Panc1 (cell line): ENCODE measurements around the gene OR8B3.

Source experiments
- SIN3A ChIP-seq: IDR thresholded peaks from 2 replicates; pipeline ENCODE4 v1.6.1; 2012; ENCODE audit warnings: low read depth, mild to moderate bottlenecking, low read length, moderate library complexity, borderline replicate concordance; ENCODE audit not compliant: insufficient read depth
- TF ChIP-seq, protein P1 (sequence below): fragments of 450-650 bp; IDR thresholded peaks from 2 replicates; pipeline ENCODE4 v1.5.1; 2017; ENCODE audit warnings: mild to moderate bottlenecking

DNA sequence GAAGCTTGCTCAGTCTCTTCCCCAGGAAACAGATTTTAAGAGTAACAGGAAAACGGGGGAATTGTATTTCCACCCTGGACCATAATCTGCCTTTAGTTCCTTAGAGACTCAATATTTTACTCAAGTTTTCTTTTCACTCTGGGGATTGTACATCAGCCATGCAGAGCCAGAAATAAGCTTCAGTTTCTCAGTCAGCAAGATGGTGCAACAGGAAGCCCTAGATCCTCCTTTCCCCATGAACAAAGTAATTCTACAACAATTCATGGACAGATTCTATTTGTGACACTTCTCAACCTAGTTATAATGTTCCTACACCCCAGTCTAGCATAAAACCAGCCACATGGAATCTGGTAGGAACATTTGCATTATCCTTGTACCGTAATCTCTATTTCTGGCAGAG is 39.3 kb downstream of the OR8B3 start:
- TF ChIP-seq, protein P1, sequence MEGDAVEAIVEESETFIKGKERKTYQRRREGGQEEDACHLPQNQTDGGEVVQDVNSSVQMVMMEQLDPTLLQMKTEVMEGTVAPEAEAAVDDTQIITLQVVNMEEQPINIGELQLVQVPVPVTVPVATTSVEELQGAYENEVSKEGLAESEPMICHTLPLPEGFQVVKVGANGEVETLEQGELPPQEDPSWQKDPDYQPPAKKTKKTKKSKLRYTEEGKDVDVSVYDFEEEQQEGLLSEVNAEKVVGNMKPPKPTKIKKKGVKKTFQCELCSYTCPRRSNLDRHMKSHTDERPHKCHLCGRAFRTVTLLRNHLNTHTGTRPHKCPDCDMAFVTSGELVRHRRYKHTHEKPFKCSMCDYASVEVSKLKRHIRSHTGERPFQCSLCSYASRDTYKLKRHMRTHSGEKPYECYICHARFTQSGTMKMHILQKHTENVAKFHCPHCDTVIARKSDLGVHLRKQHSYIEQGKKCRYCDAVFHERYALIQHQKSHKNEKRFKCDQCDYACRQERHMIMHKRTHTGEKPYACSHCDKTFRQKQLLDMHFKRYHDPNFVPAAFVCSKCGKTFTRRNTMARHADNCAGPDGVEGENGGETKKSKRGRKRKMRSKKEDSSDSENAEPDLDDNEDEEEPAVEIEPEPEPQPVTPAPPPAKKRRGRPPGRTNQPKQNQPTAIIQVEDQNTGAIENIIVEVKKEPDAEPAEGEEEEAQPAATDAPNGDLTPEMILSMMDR = no peak
- TF ChIP-seq SIN3A = no peak
